K562 (cell line): ENCODE results near the gene ARAP1. TPM values are rescaled to one million over a fixed set of nuclear protein-coding genes. Genes with fewer than 3 reads are reported as not detected.

Experiments
- ATAC-seq: fragments of 200-7000 bp; cut with Tn5 transposase; 3 replicates; pipeline ENCODE4 v1.9.1; 2020; ENCODE audit warnings: moderate library complexity
- BruUV-seq: library from RNA; stranded (reverse); fragments of 400-500 nt; replicated peaks from 2 replicates; lab custom pipeline; 2021; lab: Mats Ljungman, UMichigan
- CTCF ChIA-PET: fragments of 300-600 bp; formaldehyde crosslinking; extraction: SDS; loops from one replicate; lab custom pipeline; 2021; ENCODE audit warnings: low intra/inter-chr PET ratio; lab: Yijun Ruan, JAX
- POLR2A ChIA-PET: fragments of 300-600, 350-650 bp; sonication (Branson Sonifier 250); formaldehyde crosslinking; extraction: SDS; loops from one replicate; lab custom pipeline; 2021; ENCODE audit warnings: antibody characterized with exemption, inconsistent platforms; lab: Yijun Ruan, JAX
- DNase-seq, 4 experiments: peaks; one replicate each; pipeline versions ENCODE4 v3.0.0 to v3.0.0-alpha.2; 2011 to 2018; ENCODE audit warnings: low spot score in 3 of 4, mixed read lengths in 3 of 4; ENCODE audit errors: extremely low read depth in 1 of 4
- FAIRE-seq: peaks from 2 replicates; lab custom pipeline; 2011; peaks lifted over from hg19 to GRCh38; lab: Jason Lieb, UNC
- H2AFZ ChIP-seq: 2 replicates; pipeline ENCODE4 v1.6.0; 2011; ENCODE audit warnings: low read depth, low read length, control low read depth, inconsistent platforms
- H3K27ac ChIP-seq: fragments of 200-600 bp; 3 replicates; pipeline ENCODE4 v1.8.0; 2011; ENCODE audit warnings: low read depth, mild to moderate bottlenecking, control low read depth, inconsistent platforms, low read length, moderate library complexity, mixed read lengths; ENCODE audit errors: extremely low read depth
- H3K27me3 ChIP-seq, 2 experiments: fragments of 300-600 bp in 1 of 2; 2 replicates in 1 of 2; 3 replicates in 1 of 2; pipeline versions ENCODE4 v1.6.0 to v1.8.0; 2011; ENCODE audit warnings: inconsistent platforms in 2 of 2, low read length in 2 of 2, mild to moderate bottlenecking in 1 of 2, mixed read lengths in 1 of 2, moderate library complexity in 1 of 2; ENCODE audit not compliant: control insufficient read depth in 2 of 2, insufficient read depth in 2 of 2
- H3K36me3 ChIP-seq: fragments of 300-600 bp; 3 replicates; pipeline ENCODE4 v1.8.0; 2011; ENCODE audit warnings: mild to moderate bottlenecking, low read length, inconsistent platforms; ENCODE audit not compliant: control insufficient read depth, insufficient read depth
- H3K4me1 ChIP-seq, 2 experiments: fragments of 200-600 bp in 1 of 2; replicated peaks in 1 of 2; 2 replicates in 1 of 2; 3 replicates in 1 of 2; pipeline versions ENCODE4 v1.5.1 to v1.8.0; 2011; ENCODE audit warnings: inconsistent platforms in 2 of 2, low read length in 2 of 2, mild to moderate bottlenecking in 1 of 2, mixed read lengths in 1 of 2, moderate library complexity in 1 of 2; ENCODE audit not compliant: control insufficient read depth in 2 of 2, insufficient read depth in 2 of 2
- H3K4me2 ChIP-seq: 2 replicates; pipeline ENCODE4 v1.6.1; 2011; ENCODE audit warnings: low read length, control low read depth, inconsistent platforms, mixed read lengths; ENCODE audit not compliant: insufficient read depth
- H3K4me3 ChIP-seq: fragments of 200-600 bp; sonication (generic), shearing (Covaris generic); 2 replicates; pipeline ENCODE4 v1.5.1; 2016; ENCODE audit warnings: control low read depth, inconsistent platforms
- H3K79me2 ChIP-seq: fragments of 200-600 bp; 3 replicates; pipeline ENCODE4 v1.8.0; 2011; ENCODE audit warnings: low read length, inconsistent platforms; ENCODE audit not compliant: control insufficient read depth, insufficient read depth
- H3K9ac ChIP-seq, 2 experiments: 2 replicates each; pipeline versions ENCODE4 v1.6.0 to v1.6.1; 2011; ENCODE audit warnings: low read depth in 2 of 2, low read length in 2 of 2, control low read depth in 1 of 2, inconsistent platforms in 1 of 2, mild to moderate bottlenecking in 1 of 2, mixed read lengths in 1 of 2; ENCODE audit not compliant: insufficient read depth in 1 of 2
- H3K9me1 ChIP-seq: one replicate; pipeline ENCODE4 v1.6.0; 2011; ENCODE audit warnings: inconsistent platforms, mild to moderate bottlenecking, low read length, moderate library complexity; ENCODE audit not compliant: control insufficient read depth, insufficient read depth
- H3K9me3 ChIP-seq: replicated peaks from 2 replicates; pipeline ENCODE4 v1.5.1; 2011; ENCODE audit warnings: low read depth, low read length, inconsistent platforms; ENCODE audit not compliant: control insufficient read depth, insufficient read depth
- H4K20me1 ChIP-seq: replicated peaks from 2 replicates; pipeline ENCODE4 v1.6.1; 2011; ENCODE audit warnings: low read length, inconsistent platforms, mixed read lengths; ENCODE audit not compliant: control insufficient read depth, insufficient read depth
- C11orf30 ChIP-seq: fragments of 450-650 bp; IDR thresholded peaks from 2 replicates; pipeline ENCODE4 v1.6.1; 2016; ENCODE audit warnings: low read depth, mild to moderate bottlenecking
- CBFB ChIP-seq: sonication (generic); formaldehyde crosslinking; IDR thresholded peaks from 2 replicates; pipeline ENCODE4 v1.4.0; 2020; ENCODE audit warnings: mild to moderate bottlenecking, missing genetic modification reagents
- POLR2G ChIP-seq: fragments of 200-400 bp; formaldehyde crosslinking; IDR thresholded peaks from 2 replicates; pipeline ENCODE4 v1.6.1; 2017; ENCODE audit warnings: low read depth, mild to moderate bottlenecking, antibody characterized with exemption, low read length, moderate library complexity
- RBM17 ChIP-seq: fragments of 200-400 bp; formaldehyde crosslinking; IDR thresholded peaks from 2 replicates; pipeline ENCODE4 v1.6.1; 2017; ENCODE audit warnings: low read depth, mild to moderate bottlenecking, low read length, borderline replicate concordance
- ZNF277 ChIP-seq: fragments of 250-450 bp; sonication (Bioruptor Pico); IDR thresholded peaks from 2 replicates; pipeline ENCODE4 v1.8.0; 2022; ENCODE audit warnings: inconsistent platforms, mild to moderate bottlenecking, moderate library complexity, borderline replicate concordance
- ZNF316 ChIP-seq: fragments of 450-650 bp; IDR thresholded peaks from 2 replicates; pipeline ENCODE4 v1.6.1; 2016
- WGBS: fragments of 100-300 bp; shearing (Covaris generic); methylation state at CpG from one replicate; pipeline ENCODE4 v1.1.6; 2016; ENCODE audit warnings: low coverage, mixed read lengths; ENCODE audit not compliant: insufficient coverage; ENCODE audit errors: missing lambda C conversion rate; 5-methylcytosine and 5-hydroxymethylcytosine counted together
- in situ Hi-C: fragments of 300-500 bp; cut with MboI; formaldehyde crosslinking; loops from 4 replicates; pipeline ENCODE4 v1.15.0; 2018; ENCODE audit warnings: inconsistent platforms, mixed read lengths
- intact Hi-C: fragments of 100-400 bp; cut with micrococcal nuclease; formaldehyde crosslinking; loops from 2 replicates; pipeline ENCODE4 v1.14.2; 2022
- polyA plus RNA-seq, 8 experiments: library from polyadenylated mRNA; depleted of rRNA in 4 of 8; stranded (reverse) in 5 of 8; unstranded in 3 of 8; fragments of >200 nt; fragmentation: Nextera tagmentation in 2 of 8; fragmentation: Illumina TruSeq in 1 of 8; extraction: Ambion mirVana in 2 of 8; extraction: Trizol in 1 of 8; gene quantifications; 2 replicates each; pipeline versions ENCODE4 v1.2.1 to v1.2.3, GENCODE V29; 2011 to 2014; ENCODE audit warnings: inconsistent platforms in 1 of 8, missing spikeins in 1 of 8
- total RNA-seq, 7 experiments: library from RNA; depleted of rRNA in 6 of 7; stranded (reverse); fragments of >200 nt in 6 of 7; fragmentation: Illumina TruSeq in 2 of 7; extraction: Trizol in 2 of 7; gene quantifications; 2 replicates each; pipeline versions ENCODE4 v1.2.1 to v1.2.3, GENCODE V29; 2011 to 2021; ENCODE audit warnings: low replicate concordance in 1 of 7

The ARAP1 gene
- total and polyA plus RNA-seq, 9 of the 15 experiments (the other 6 are each of a cell fraction or from before 2014, with no cell fraction given): 0.23 to 67.0 (median 24.6) TPM

GRCh38 chr11:72705442-72706365 lies 46.5 kb downstream of the ARAP1 start:
- in situ Hi-C loops (no loop called here), intact Hi-C loops (no loop called here)
- Histone ChIP-seq H3K36me3 (peaks cover 89% of the 10 kb centered on the region; the same call in 2 of the 3 replicates), H3K79me2 (no peaks in the 10 kb centered on the region), H3K9me3 (no peaks in the 10 kb centered on the region), H3K9ac (peak overlapping the region in 1 of 2 experiments; percentile 79; a peak in 1 of 4 replicates), H3K4me1 (peaks cover 0 to 35% of the 10 kb centered on the region in 2 experiments; a peak in 1 of 5 replicates), H2AFZ (no peak overlapping the region), H3K4me3 (no peak overlapping the region), H3K27me3 (no peaks in the 10 kb centered on the region), H3K27ac (no peak overlapping the region), H3K9me1 (no peaks in the 10 kb centered on the region), H3K4me2 (no peak overlapping the region), H4K20me1 (no peaks in the 10 kb centered on the region)
- DNase-seq (no peak), FAIRE-seq (no peak), ATAC-seq (no peak)
- TF ChIP-seq CBFB (CRISPR knock-in tag) (no peak), POLR2G (0 out of 2 replicates have a peak, but pooled peaks have one; percentile 28), RBM17 (no peak), ZNF277 (CRISPR knock-in tag) (no peak), C11orf30 (peak; percentile 43), ZNF316 (peak; percentile 53)
- POLR2A ChIA-PET: interaction anchor here (0.6 to 1.1 kb wide), 2 partner anchors 8 to 43 kb away, joined by 3 to 4 read pairs; no protein-coding TSS in a partner anchor
- BruUV-seq: no TSS peak
- CTCF ChIA-PET: no interaction called here
- 75% methylated on average over 11 of the region's 12 CpGs for WGBS
